ENCODE results near the gene FREM2. TPM values are rescaled to one million over a fixed set of nuclear protein-coding genes. Genes with fewer than 3 reads are reported as not detected.

The FREM2 gene
- total RNA-seq, 1 experiment from 2014 or later, result not detected

DNA sequence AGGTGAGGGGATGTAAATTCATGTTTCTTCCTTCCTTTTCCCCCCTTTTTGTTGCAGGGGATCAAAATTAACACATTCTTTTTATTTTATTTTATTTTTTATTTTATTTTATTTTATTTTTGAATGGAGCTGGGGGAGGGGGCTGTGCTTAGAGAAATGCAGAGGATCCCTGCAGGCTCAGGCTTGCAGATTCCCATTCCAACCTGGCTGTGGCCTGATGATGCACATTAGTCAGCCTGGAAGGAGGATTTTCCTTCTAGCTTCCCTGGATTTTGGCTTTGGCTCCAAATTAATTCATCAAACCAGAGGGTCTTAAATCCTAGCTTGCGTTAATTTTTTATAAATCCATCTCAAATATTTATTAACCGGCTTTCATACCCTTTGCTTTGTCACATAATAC is 67.0 kb downstream of the FREM2 start:
- ChIA-PET CTCF (interaction anchor here (0.6 to 2.4 kb wide), 5 partner anchors 9 to 159 kb away, joined by 3 to 9 read pairs (median 8); partner anchors contain the start of gene FREM2), POLR2A (interaction anchor here (0.6 to 0.9 kb wide), 2 partner anchors 11 to 105 kb away, joined by 3 read pairs; no protein-coding TSS in a partner anchor)
- peak; percentile 5 for DNase-seq (ENCODE audit: unreplicated experiment)
- TF ChIP-seq CTCF (IDR thresholded peaks at IDR 0.05; ENCODE audit: unreplicated experiment), result no peak
- H3K4me3 Mint-ChIP-seq (ENCODE audit: unreplicated experiment), result no peak overlapping the region
- H3K4me1 Mint-ChIP-seq (ENCODE audit: insufficient read depth, unreplicated experiment), result no peaks in the 10 kb centered on the region
- no peak overlapping the region for H3K27ac Mint-ChIP-seq (ENCODE audit: low read depth, unreplicated experiment)
- intact Hi-C loops (cut with micrococcal nuclease), result no loop called here
- BruUV-seq (replicated peaks), result no TSS peak
- H3K9me3 Mint-ChIP-seq (ENCODE audit: unreplicated experiment), result no peaks in the 10 kb centered on the region
- H3K36me3 Mint-ChIP-seq (ENCODE audit: insufficient read depth, unreplicated experiment), result no peaks in the 10 kb centered on the region
- peaks cover 45% of the 10 kb centered on the region for H3K27me3 Mint-ChIP-seq (ENCODE audit: insufficient read depth, unreplicated experiment)

GRCh38 chr13:38755793-38756192 is 68.9 kb downstream of the FREM2 start:
- no peak overlapping the region for H3K4me3 Mint-ChIP-seq (ENCODE audit: unreplicated experiment)
- H3K9me3 Mint-ChIP-seq (ENCODE audit: unreplicated experiment), result no peaks in the 10 kb centered on the region
- no peaks in the 10 kb centered on the region for H3K4me1 Mint-ChIP-seq (ENCODE audit: insufficient read depth, unreplicated experiment)
- H3K27me3 Mint-ChIP-seq (ENCODE audit: insufficient read depth, unreplicated experiment), result peaks cover 56% of the 10 kb centered on the region
- DNase-seq (ENCODE audit: unreplicated experiment), result no peak
- intact Hi-C loops (cut with micrococcal nuclease), result no loop called here
- TF ChIP-seq CTCF (IDR thresholded peaks at IDR 0.05; ENCODE audit: unreplicated experiment), result no peak
- no peaks in the 10 kb centered on the region for H3K36me3 Mint-ChIP-seq (ENCODE audit: insufficient read depth, unreplicated experiment)
- CTCF ChIA-PET, result no interaction called here
- no TSS peak for BruUV-seq (replicated peaks)
- POLR2A ChIA-PET, result no interaction called here
- H3K27ac Mint-ChIP-seq (ENCODE audit: low read depth, unreplicated experiment), result no peak overlapping the region

DNA sequence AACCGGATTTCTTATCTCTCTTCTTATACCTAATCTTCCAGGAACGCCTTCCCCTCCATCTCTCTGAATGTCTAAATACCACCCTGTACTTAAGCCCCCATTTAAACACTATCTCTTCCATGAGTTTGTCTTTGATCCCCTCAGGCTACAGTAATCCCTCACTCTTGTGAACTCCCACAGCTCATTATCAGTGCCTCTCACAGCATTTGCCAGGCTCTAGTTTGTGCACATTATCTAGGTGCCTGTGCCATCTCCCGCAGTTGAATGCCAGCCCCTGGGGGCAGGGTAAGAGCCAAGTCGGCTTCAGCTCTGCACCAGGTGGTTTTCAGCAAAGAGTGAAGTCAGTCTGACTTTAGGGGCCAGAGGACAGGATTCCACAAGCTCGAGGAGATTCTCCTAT is 71.4 kb downstream of the FREM2 start:
- Mint-ChIP-seq H3K4me3 (ENCODE audit: unreplicated experiment) (no peak overlapping the region), H3K27ac (ENCODE audit: low read depth, unreplicated experiment) (no peak overlapping the region), H3K9me3 (ENCODE audit: unreplicated experiment) (no peaks in the 10 kb centered on the region), H3K4me1 (ENCODE audit: insufficient read depth, unreplicated experiment) (no peaks in the 10 kb centered on the region), H3K36me3 (ENCODE audit: insufficient read depth, unreplicated experiment) (no peaks in the 10 kb centered on the region), H3K27me3 (ENCODE audit: insufficient read depth, unreplicated experiment) (peaks cover 48% of the 10 kb centered on the region)
- CTCF ChIA-PET, result interaction anchor here (7.9 kb wide), 1 partner anchor 73 kb away, joined by 119 read pairs; the partner anchor contains the start of gene FREM2
- BruUV-seq (replicated peaks), result no TSS peak
- TF ChIP-seq CTCF (IDR thresholded peaks at IDR 0.05; ENCODE audit: unreplicated experiment), result no peak
- no peak for DNase-seq (ENCODE audit: unreplicated experiment)
- POLR2A ChIA-PET, result interaction anchor here (2.1 kb wide), 1 partner anchor 72 kb away, joined by 8 read pairs; no protein-coding TSS in a partner anchor
- intact Hi-C loops (cut with micrococcal nuclease), result no loop called here

DNA sequence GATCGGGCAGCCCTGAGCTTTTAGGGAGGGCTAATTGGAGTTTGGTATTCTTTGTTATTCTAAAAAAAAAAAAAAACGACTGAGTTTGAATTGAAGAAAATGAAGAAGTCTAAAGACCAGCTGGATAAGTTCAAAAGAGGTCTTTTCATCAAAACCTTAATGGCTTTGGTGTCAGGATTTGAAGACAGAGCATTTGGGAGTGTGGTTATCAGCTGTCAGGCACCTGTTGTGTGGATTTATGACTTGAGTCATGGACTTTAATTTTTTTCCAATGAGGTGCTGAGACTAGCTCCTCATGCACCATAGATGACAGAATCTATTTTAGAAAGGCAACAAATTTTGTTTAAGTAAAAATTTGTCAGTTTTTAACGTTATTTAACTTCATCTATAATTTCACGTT is 72.5 kb downstream of the FREM2 start:
- H3K4me3 Mint-ChIP-seq (ENCODE audit: unreplicated experiment), result no peak overlapping the region
- CTCF ChIA-PET, result interaction anchor here (0.8 to 7.9 kb wide), 4 partner anchors 67 to 114 kb away, joined by 3 to 119 read pairs (median 14); partner anchors contain the start of gene FREM2
- no peaks in the 10 kb centered on the region for H3K9me3 Mint-ChIP-seq (ENCODE audit: unreplicated experiment)
- DNase-seq (ENCODE audit: unreplicated experiment), result no peak
- no peak for TF ChIP-seq CTCF (IDR thresholded peaks at IDR 0.05; ENCODE audit: unreplicated experiment)
- no TSS peak for BruUV-seq (replicated peaks)
- intact Hi-C loops (cut with micrococcal nuclease), result no loop called here
- H3K27me3 Mint-ChIP-seq (ENCODE audit: insufficient read depth, unreplicated experiment), result peaks cover 41% of the 10 kb centered on the region
- no peaks in the 10 kb centered on the region for H3K4me1 Mint-ChIP-seq (ENCODE audit: insufficient read depth, unreplicated experiment)
- H3K27ac Mint-ChIP-seq (ENCODE audit: low read depth, unreplicated experiment), result no peak overlapping the region
- POLR2A ChIA-PET, result interaction anchor here (0.9 to 2.1 kb wide), 3 partner anchors 9 to 88 kb away, joined by 3 to 8 read pairs (median 3); no protein-coding TSS in a partner anchor
- H3K36me3 Mint-ChIP-seq (ENCODE audit: insufficient read depth, unreplicated experiment), result no peaks in the 10 kb centered on the region

All from MCF 10A (cell line).